HL-60 (cell line): Measurements from ENCODE around the gene POLK.

Source experiments
- CTCF ChIP-seq: IDR thresholded peaks from one replicate; pipeline ENCODE4 v1.5.1; 2011; ENCODE audit warnings: low read length, control low read depth, inconsistent platforms; ENCODE audit not compliant: insufficient read depth
- GABPA ChIP-seq: IDR thresholded peaks from 2 replicates; pipeline ENCODE4 v1.6.1; 2012; ENCODE audit warnings: low read depth
- POLR2AphosphoS5 ChIP-seq: IDR thresholded peaks from 2 replicates; pipeline ENCODE4 v1.6.1; 2012; ENCODE audit warnings: low read depth
- REST ChIP-seq: IDR thresholded peaks from 2 replicates; pipeline ENCODE4 v1.6.1; 2012; ENCODE audit warnings: low read depth; ENCODE audit not compliant: insufficient replicate concordance
- SPI1 ChIP-seq: IDR thresholded peaks from 2 replicates; pipeline ENCODE4 v1.6.1; 2012; ENCODE audit warnings: low read depth, mild to moderate bottlenecking, borderline replicate concordance

- TF ChIP-seq CTCF (no peak), POLR2AphosphoS5 (no peak), REST (no peak), SPI1 (no peak), GABPA (no peak)
Measured at GRCh38 chr5:75512383-75513074, 838 bp downstream of the POLK start.
